ENCODE measurements around the gene HLX.
A peak's percentile ranks its signal among the peaks of the same experiment; 100 is the strongest.

Gene HLX, protein sequence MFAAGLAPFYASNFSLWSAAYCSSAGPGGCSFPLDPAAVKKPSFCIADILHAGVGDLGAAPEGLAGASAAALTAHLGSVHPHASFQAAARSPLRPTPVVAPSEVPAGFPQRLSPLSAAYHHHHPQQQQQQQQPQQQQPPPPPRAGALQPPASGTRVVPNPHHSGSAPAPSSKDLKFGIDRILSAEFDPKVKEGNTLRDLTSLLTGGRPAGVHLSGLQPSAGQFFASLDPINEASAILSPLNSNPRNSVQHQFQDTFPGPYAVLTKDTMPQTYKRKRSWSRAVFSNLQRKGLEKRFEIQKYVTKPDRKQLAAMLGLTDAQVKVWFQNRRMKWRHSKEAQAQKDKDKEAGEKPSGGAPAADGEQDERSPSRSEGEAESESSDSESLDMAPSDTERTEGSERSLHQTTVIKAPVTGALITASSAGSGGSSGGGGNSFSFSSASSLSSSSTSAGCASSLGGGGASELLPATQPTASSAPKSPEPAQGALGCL

DNA sequence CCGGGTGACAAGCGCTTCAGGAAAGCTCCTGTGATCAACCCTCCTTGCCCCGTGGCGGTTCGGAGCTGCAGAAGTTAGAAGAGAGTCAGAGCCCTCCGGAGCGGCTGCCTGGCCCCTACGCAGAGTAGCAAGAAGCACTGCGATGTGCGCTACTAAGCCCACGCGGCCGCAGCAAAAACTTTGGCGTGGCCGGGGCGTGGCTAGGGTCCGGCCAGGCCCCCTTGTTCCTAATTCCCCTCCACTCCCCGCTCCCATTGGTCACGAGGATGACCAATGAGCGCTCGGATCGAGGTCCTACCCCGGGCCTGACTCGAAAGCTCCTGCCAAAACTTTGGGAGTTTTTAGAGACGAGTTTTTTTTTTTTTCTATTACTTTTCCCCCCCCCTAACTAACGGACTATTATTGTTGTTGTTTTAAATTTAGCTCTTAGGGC is at the start of gene HLX:
HLX (plus strand) TSS at position 368 of the 433 bp plus-strand sequence. CDS start 415 bp downstream, outside the sequence.
- no peaks in the 10 kb centered on the region; the same call in 1 of the 2 replicates for H3K9me3 ChIP-seq (ENCODE audit: insufficient read depth, low read depth, low read length)
- H3K9ac ChIP-seq (ENCODE audit: low read depth, low read length) = no peak within 1 kb of the TSS
- H3K36me3 ChIP-seq (ENCODE audit: insufficient read depth, low read depth, low read length) = no peaks in the 10 kb centered on the region
- H3K27me3 ChIP-seq (ENCODE audit: insufficient read depth, low read length) = peaks cover 100% of the 10 kb centered on the region
- no peak within 1 kb of the TSS for H3K27ac ChIP-seq (ENCODE audit: low read length)
- H3K4me3 ChIP-seq (ENCODE audit: low read length) = peak within 1 kb of the TSS; percentile 73; the same call in 1 of the 2 replicates
- H3K4me1 ChIP-seq (ENCODE audit: insufficient read depth, low read length) = peaks cover 4% of the 10 kb centered on the region; the same call in 1 of the 2 replicates

DNA sequence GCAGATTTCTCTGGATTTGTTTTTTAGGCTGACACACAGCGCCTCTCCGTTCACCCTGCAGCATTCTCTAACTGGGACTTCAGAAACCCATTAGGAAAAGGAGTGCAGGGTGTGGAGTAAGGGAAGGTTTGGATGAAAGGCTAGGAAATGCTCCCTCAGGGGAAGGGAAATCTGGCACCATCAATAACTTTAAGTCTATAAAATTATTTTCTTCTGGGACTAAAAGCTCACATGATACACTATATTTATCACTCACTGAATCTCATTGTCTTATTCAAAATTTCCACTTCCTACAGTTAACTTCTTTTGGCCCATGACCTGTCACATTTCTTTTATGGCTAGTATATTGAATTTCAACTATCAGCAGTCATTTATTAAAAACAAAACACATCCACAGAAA is 45.8 kb upstream of the HLX start:
- H3K4me1 ChIP-seq (ENCODE audit: insufficient read depth, low read length) = no peaks in the 10 kb centered on the region
- no peaks in the 10 kb centered on the region for H3K9me3 ChIP-seq (ENCODE audit: insufficient read depth, low read depth, low read length)
- H3K27ac ChIP-seq (ENCODE audit: low read length) = no peak overlapping the region
- H3K36me3 ChIP-seq (ENCODE audit: insufficient read depth, low read depth, low read length) = no peaks in the 10 kb centered on the region
- no peak overlapping the region for H3K9ac ChIP-seq (ENCODE audit: low read depth, low read length)
- H3K4me3 ChIP-seq (ENCODE audit: low read length) = no peak overlapping the region
- H3K27me3 ChIP-seq (ENCODE audit: insufficient read depth, low read length) = no peaks in the 10 kb centered on the region

DNA sequence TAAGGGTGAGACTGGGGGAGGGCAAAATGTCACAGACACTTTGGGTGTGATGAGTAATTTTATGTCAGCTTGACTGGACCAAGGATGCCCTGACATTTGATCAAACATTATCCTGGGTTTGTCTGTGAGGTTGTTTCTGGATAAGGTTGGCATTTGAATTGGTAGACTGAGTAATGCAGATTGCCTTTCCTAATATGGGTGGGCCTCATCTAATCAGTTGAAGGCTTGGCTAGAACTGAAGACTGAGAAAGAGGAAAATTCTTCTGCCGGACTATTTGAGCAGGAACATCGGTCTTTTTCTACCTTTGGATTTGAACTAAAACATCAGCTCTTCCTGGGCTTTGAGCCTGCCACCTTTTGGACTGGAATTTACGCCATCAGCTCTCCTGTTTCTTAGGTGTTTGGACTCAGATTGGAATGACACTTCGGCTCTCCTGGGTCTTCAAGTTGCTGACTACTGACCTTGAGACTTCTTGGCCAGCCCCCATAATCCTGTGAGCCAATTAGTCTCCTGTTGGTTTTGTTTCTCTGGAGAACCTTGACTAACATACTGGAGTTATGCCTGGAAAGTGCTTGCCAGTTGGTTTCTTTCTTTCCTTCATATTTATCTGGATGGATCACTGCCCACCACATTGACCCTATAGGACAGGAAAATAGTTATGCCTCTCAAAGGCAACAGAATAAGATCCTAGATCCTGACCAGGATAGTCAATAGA is 44.9 kb upstream of the HLX start:
- no peak overlapping the region for H3K27ac ChIP-seq (ENCODE audit: low read length)

DNA sequence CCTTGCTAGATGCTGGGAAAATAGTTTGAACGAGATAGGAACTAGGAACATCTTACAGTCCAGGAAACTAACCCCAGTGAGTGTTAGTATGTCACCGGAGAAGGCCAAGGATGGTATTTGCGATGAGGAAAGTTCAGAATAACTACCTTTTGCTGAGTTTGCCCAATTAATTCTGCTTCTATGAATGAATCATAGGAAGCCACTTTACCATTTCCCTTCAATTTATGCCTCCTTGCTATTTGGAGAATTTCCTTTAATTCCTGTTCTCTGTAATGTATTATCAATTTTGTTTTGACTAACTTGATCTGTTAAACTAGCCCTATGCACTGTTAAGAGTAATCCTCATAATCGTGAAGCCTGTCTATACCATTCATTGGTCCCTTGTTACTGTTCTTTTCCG is 40.7 kb upstream of the HLX start:
- H3K9me3 ChIP-seq (ENCODE audit: insufficient read depth, low read depth, low read length) = no peaks in the 10 kb centered on the region
- H3K9ac ChIP-seq (ENCODE audit: low read depth, low read length) = no peak overlapping the region
- H3K27ac ChIP-seq (ENCODE audit: low read length) = no peak overlapping the region
- H3K4me1 ChIP-seq (ENCODE audit: insufficient read depth, low read length) = no peaks in the 10 kb centered on the region
- H3K36me3 ChIP-seq (ENCODE audit: insufficient read depth, low read depth, low read length) = no peaks in the 10 kb centered on the region
- no peaks in the 10 kb centered on the region for H3K27me3 ChIP-seq (ENCODE audit: insufficient read depth, low read length)
- H3K4me3 ChIP-seq (ENCODE audit: low read length) = no peak overlapping the region

More for the DNA sequence above, 44.9 kb upstream of the HLX start:
- Histone ChIP-seq H3K4me1 (ENCODE audit: insufficient read depth, low read length) (no peaks in the 10 kb centered on the region), H3K9ac (ENCODE audit: low read depth, low read length) (no peak overlapping the region), H3K9me3 (ENCODE audit: insufficient read depth, low read depth, low read length) (no peaks in the 10 kb centered on the region), H3K4me3 (ENCODE audit: low read length) (no peak overlapping the region), H3K27me3 (ENCODE audit: insufficient read depth, low read length) (no peaks in the 10 kb centered on the region), H3K36me3 (ENCODE audit: insufficient read depth, low read depth, low read length) (no peaks in the 10 kb centered on the region)

DNA sequence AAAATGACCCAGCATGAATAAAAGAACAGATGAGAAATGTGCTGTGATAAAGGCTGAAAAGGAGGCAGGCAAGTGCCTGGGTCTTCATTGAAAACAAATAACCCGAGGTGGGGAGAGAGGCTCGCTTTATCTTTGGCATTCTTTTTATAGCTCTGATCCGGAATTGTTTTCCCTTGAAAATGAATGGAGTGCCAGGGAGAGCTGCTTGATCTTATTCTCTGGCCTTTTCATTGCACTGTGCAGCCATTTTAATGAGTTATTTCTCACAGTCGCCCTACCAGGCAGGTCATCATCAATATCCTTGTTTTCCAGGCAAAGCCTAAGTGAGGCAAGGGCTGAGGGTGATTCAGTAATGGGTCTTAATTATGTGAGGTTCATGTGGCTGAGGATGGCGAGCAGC is 39.8 kb upstream of the HLX start:
- H3K4me3 ChIP-seq (ENCODE audit: low read length) = no peak overlapping the region
- H3K9me3 ChIP-seq (ENCODE audit: insufficient read depth, low read depth, low read length) = no peaks in the 10 kb centered on the region
- H3K4me1 ChIP-seq (ENCODE audit: insufficient read depth, low read length) = no peaks in the 10 kb centered on the region
- no peak overlapping the region for H3K9ac ChIP-seq (ENCODE audit: low read depth, low read length)
- H3K27ac ChIP-seq (ENCODE audit: low read length) = no peak overlapping the region
- no peaks in the 10 kb centered on the region for H3K36me3 ChIP-seq (ENCODE audit: insufficient read depth, low read depth, low read length)
- no peaks in the 10 kb centered on the region for H3K27me3 ChIP-seq (ENCODE audit: insufficient read depth, low read length)

DNA sequence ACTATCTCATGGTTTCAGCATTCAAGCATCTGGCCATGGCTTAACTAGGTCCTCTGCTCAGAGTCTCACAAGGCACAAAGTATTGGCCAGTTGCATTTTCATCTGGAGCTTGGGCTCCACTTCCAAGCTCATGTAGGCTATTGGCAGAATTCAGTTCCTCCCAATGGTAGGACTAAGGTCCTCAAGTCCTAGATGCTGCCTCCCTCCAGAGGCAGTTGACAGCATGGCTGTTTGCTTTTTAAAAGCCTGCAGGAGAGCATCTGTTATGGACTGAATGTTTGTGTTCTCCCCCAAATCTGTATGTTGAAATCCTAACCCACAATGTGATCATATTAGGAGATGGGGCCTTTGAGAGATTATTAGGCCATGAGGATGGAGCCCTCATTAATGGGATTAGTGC is 38.0 kb upstream of the HLX start:
- Histone ChIP-seq H3K27ac (ENCODE audit: low read length) (no peak overlapping the region), H3K4me3 (ENCODE audit: low read length) (no peak overlapping the region), H3K4me1 (ENCODE audit: insufficient read depth, low read length) (no peaks in the 10 kb centered on the region), H3K9me3 (ENCODE audit: insufficient read depth, low read depth, low read length) (no peaks in the 10 kb centered on the region), H3K9ac (ENCODE audit: low read depth, low read length) (no peak overlapping the region), H3K27me3 (ENCODE audit: insufficient read depth, low read length) (no peaks in the 10 kb centered on the region), H3K36me3 (ENCODE audit: insufficient read depth, low read depth, low read length) (no peaks in the 10 kb centered on the region)

DNA sequence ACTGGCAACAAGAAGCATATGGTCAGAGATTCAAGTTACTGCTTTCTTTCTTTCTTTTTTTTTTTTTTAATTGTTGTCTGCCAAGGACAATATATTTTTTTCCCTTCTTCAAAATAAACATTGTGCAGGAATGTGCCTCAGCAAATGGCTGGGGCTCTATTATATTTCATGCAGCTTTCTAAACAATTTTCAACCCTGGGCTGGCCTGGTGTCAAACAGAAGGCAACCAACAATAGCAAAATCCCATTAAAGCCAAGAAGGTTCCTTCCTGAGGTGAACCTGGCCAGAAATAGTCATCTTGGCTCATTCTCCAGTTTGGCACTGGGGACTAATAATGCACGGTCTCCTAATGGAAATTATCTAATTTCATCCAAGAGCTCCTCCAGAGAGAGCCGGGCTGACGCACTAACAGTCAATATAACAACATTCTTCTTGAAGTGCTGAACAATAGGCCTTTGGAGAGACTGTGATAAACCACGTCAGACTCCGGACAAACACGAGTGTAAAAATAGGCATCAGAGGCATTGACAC is 35.7 kb upstream of the HLX start:
- no peaks in the 10 kb centered on the region for H3K27me3 ChIP-seq (ENCODE audit: insufficient read depth, low read length)
- H3K36me3 ChIP-seq (ENCODE audit: insufficient read depth, low read depth, low read length) = no peaks in the 10 kb centered on the region
- no peak overlapping the region for H3K4me3 ChIP-seq (ENCODE audit: low read length)
- H3K9ac ChIP-seq (ENCODE audit: low read depth, low read length) = no peak overlapping the region
- H3K27ac ChIP-seq (ENCODE audit: low read length) = no peak overlapping the region
- no peaks in the 10 kb centered on the region for H3K4me1 ChIP-seq (ENCODE audit: insufficient read depth, low read length)
- H3K9me3 ChIP-seq (ENCODE audit: insufficient read depth, low read depth, low read length) = no peaks in the 10 kb centered on the region

DNA sequence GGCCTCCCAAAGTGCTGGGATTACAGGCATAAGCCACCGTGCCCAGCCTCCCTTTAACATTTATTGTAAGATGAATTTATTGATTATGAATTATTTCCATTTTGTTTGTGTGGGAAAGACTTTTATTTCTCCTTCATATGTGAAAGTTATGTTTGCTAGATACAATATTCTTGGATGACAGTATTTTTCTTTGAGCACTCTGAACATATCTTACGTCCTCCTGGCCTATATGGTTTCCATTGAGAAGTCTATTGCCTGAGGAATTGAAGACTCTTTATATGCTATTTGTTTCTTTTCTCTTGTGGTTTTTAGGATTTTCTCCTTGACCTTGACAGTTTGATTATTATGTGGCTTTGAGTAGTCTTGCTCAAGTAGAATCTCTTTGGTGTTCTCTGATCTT is 26.8 kb upstream of the HLX start:
- Histone ChIP-seq H3K27ac (ENCODE audit: low read length) (no peak overlapping the region), H3K4me3 (ENCODE audit: low read length) (no peak overlapping the region), H3K9me3 (ENCODE audit: insufficient read depth, low read depth, low read length) (no peaks in the 10 kb centered on the region), H3K9ac (ENCODE audit: low read depth, low read length) (no peak overlapping the region), H3K27me3 (ENCODE audit: insufficient read depth, low read length) (no peaks in the 10 kb centered on the region), H3K4me1 (ENCODE audit: insufficient read depth, low read length) (no peaks in the 10 kb centered on the region), H3K36me3 (ENCODE audit: insufficient read depth, low read depth, low read length) (no peaks in the 10 kb centered on the region)

DNA sequence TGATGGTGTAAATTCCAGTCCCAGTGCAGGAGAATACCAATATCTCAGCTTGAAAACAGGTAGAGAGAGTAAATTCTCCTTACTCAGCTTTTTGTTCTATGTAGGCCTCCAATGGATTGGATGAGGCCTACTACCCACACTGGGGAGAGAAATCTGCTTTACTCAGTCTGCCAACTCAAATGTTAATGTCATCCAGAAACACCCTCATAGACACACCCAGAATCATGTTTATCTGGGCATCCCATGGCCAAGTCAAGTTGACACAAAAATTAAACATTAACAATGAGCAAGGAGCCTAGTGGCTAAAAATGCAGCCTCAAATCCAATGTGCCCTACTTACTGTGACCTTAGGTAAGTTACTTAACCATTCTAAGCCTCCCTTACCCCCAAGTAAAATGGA is 6.9 kb upstream of the HLX start:
- Histone ChIP-seq H3K4me3 (ENCODE audit: low read length) (no peak overlapping the region), H3K27me3 (ENCODE audit: insufficient read depth, low read length) (peaks cover 45% of the 10 kb centered on the region), H3K9ac (ENCODE audit: low read depth, low read length) (no peak overlapping the region), H3K27ac (ENCODE audit: low read length) (no peak overlapping the region), H3K4me1 (ENCODE audit: insufficient read depth, low read length) (no peaks in the 10 kb centered on the region; the same call in 1 of the 2 replicates), H3K36me3 (ENCODE audit: insufficient read depth, low read depth, low read length) (no peaks in the 10 kb centered on the region), H3K9me3 (ENCODE audit: insufficient read depth, low read depth, low read length) (no peaks in the 10 kb centered on the region)

DNA sequence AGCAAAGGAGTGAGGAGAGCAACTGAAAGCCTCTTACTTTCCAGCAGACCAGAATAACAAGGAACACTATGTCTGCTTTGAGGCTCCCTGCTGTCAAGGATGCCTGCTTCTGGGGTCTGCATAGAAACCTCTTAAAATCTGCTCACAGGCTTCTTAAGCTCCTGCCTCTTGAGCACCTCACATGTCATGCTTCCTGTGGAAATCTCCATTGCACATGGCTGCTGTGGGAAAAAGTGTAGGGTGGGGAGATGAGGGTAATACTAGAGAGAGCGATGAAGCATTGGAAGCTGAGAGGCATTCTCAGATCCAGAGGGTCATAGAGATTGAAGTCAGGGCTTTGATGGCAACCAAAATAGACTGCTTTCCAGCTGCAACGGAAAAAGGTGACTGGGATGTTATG is 6.2 kb upstream of the HLX start:
- Histone ChIP-seq H3K36me3 (ENCODE audit: insufficient read depth, low read depth, low read length) (no peaks in the 10 kb centered on the region), H3K9me3 (ENCODE audit: insufficient read depth, low read depth, low read length) (no peaks in the 10 kb centered on the region), H3K9ac (ENCODE audit: low read depth, low read length) (no peak overlapping the region), H3K4me1 (ENCODE audit: insufficient read depth, low read length) (no peaks in the 10 kb centered on the region; the same call in 1 of the 2 replicates), H3K27me3 (ENCODE audit: insufficient read depth, low read length) (peaks cover 52% of the 10 kb centered on the region), H3K27ac (ENCODE audit: low read length) (no peak overlapping the region), H3K4me3 (ENCODE audit: low read length) (no peak overlapping the region)

DNA sequence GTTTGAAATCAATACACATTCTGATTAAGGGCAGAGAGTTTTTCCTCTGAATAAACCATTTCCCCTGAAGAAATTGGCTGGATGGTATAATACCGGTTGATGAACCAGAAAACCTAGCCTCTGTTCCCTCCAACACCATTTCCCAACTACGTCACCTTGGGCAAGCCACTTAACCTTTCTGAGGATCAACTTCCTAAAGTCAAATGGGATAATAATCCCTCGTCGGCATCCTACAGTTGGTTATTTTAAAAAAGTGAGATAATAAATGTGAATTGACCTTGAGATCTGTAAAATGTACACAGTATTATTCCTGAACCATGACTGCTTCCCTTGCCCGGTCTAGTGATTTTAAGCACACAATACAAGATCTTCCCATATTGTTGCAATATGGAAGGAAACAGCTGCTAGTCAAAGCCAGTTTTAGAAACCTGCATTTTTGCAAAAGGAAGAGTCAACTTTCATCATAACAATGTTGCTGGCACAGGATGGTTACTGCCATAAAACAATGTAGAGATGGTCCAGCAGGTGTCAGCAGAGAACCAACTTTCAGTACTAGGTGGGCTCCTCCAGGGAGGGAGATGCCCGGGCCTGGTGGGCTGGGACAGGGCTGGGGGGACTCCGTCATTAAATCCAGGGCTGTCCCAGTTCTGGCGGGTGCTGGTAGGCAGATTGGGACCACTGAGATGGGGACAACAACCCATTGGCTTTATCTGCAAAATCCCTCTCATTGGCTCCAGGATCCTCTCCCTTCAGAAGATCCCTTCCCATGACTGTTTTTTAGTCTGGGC is 5.2 kb upstream of the HLX start:
- H3K27ac ChIP-seq (ENCODE audit: low read length) = no peak overlapping the region
- H3K4me1 ChIP-seq (ENCODE audit: insufficient read depth, low read length) = no peaks in the 10 kb centered on the region; the same call in 1 of the 2 replicates
- no peak overlapping the region for H3K4me3 ChIP-seq (ENCODE audit: low read length)
- H3K9ac ChIP-seq (ENCODE audit: low read depth, low read length) = no peak overlapping the region
- no peaks in the 10 kb centered on the region for H3K36me3 ChIP-seq (ENCODE audit: insufficient read depth, low read depth, low read length)
- H3K27me3 ChIP-seq (ENCODE audit: insufficient read depth, low read length) = peaks cover 62% of the 10 kb centered on the region
- no peaks in the 10 kb centered on the region for H3K9me3 ChIP-seq (ENCODE audit: insufficient read depth, low read depth, low read length)

Measured in iPS-20b (cell line).